Occipital lobe (tissue), 2 donors: ENCODE measurements around the gene PRKAR2B. TPM values are rescaled to one million over a fixed set of nuclear protein-coding genes. Genes with fewer than 3 reads are reported as not detected.
"Not testable (repeated sequence)": the region's sequence is repeated elsewhere in the genome, so short reads cannot be mapped to it uniquely, and the experiment has no call there.

ENCODE experiments used
- DNase-seq: peaks from one replicate; lab custom pipeline; 2025; lab: John Stamatoyannopoulos, UW
- total RNA-seq: library from RNA; depleted of rRNA; stranded (reverse); fragments of >200 nt; gene quantifications from one replicate; pipeline ENCODE4 v1.2.3, GENCODE V29; 2014

Gene PRKAR2B
- total RNA-seq, 1 donor from 2014 or later = 227 TPM

GRCh38 chr7:107152011-107152410 lies 107.5 kb downstream of the PRKAR2B start:
- no peak for DNase-seq

- no peak for DNase-seq
Measured at GRCh38 chr7:107154826-107155225, 110.3 kb downstream of the PRKAR2B start.

GRCh38 chr7:107155726-107156125 lies 111.2 kb downstream of the PRKAR2B start:
- DNase-seq = not testable (repeated sequence)

- DNase-seq = no peak
Measured at GRCh38 chr7:107157091-107157490, 112.6 kb downstream of the PRKAR2B start.

- DNase-seq = no peak
Measured at GRCh38 chr7:107158028-107158427, 113.5 kb downstream of the PRKAR2B start.

GRCh38 chr7:107160389-107160788 lies 115.9 kb downstream of the PRKAR2B start:
- no peak for DNase-seq

GRCh38 chr7:107161415-107161814 lies 116.9 kb downstream of the PRKAR2B start:
- DNase-seq = no peak

- no peak for DNase-seq
Measured at GRCh38 chr7:107162475-107162874, 118.0 kb downstream of the PRKAR2B start.

- no peak for DNase-seq
Measured at GRCh38 chr7:107164092-107164491, 119.6 kb downstream of the PRKAR2B start.

- DNase-seq = no peak
Measured at GRCh38 chr7:107165341-107165740, 120.8 kb downstream of the PRKAR2B start.

- no peak for DNase-seq
Measured at GRCh38 chr7:107166736-107167426, 122.4 kb downstream of the PRKAR2B start.

- DNase-seq = no peak
Measured at GRCh38 chr7:107167483-107168232, 123.2 kb downstream of the PRKAR2B start.

GRCh38 chr7:107168233-107169119 lies 124.0 kb downstream of the PRKAR2B start, which contains the start of gene HBP1:
Gene HBP1 (plus strand): TSS chr7:107169003. CDS start chr7:107179894, 10,891 bp downstream.
- DNase-seq = peak; percentile 100

- DNase-seq = peak; percentile 94
Measured at GRCh38 chr7:107169120-107170050, 124.9 kb downstream of the PRKAR2B start.

- DNase-seq = no peak
Measured at GRCh38 chr7:107170051-107170915, 125.8 kb downstream of the PRKAR2B start.

- no peak for DNase-seq
Measured at GRCh38 chr7:107171496-107171895, 127.0 kb downstream of the PRKAR2B start.

- no peak for DNase-seq
Measured at GRCh38 chr7:107172276-107173032, 127.9 kb downstream of the PRKAR2B start.

GRCh38 chr7:107173191-107173590 lies 128.7 kb downstream of the PRKAR2B start:
- DNase-seq = no peak
